Duodenal mucosa (tissue), 2 donors: Measurements from ENCODE around the gene PSMA3.

Experiments used
- H3K27ac ChIP-seq: one replicate; pipeline ENCODE4 v1.7.0; 2013; ENCODE audit warnings: low read depth, low read length
- H3K27me3 ChIP-seq, 2 donors: one replicate each; pipeline ENCODE4 v1.7.0; 2013; ENCODE audit warnings: low read length in 2 of 2, control low read depth in 1 of 2; ENCODE audit not compliant: insufficient read depth in 2 of 2, control insufficient read depth in 1 of 2
- H3K36me3 ChIP-seq, 2 donors: one replicate each; pipeline ENCODE4 v1.7.0; 2013; ENCODE audit warnings: low read length in 2 of 2, control low read depth in 1 of 2; ENCODE audit not compliant: insufficient read depth in 2 of 2, control insufficient read depth in 1 of 2
- H3K4me1 ChIP-seq, 2 donors: one replicate each; pipeline ENCODE4 v1.7.0; 2013; ENCODE audit warnings: low read length in 2 of 2, control low read depth in 1 of 2; ENCODE audit not compliant: insufficient read depth in 2 of 2, control insufficient read depth in 1 of 2
- H3K4me3 ChIP-seq, 2 donors: one replicate each; pipeline ENCODE4 v1.7.0; 2013; ENCODE audit warnings: low read length in 2 of 2, low read depth in 1 of 2
- H3K9ac ChIP-seq, 2 donors: one replicate each; pipeline ENCODE4 v1.7.0; 2013; ENCODE audit warnings: low read length in 2 of 2, low read depth in 1 of 2
- H3K9me3 ChIP-seq, 2 donors: one replicate each; pipeline ENCODE4 v1.7.0; 2013; ENCODE audit warnings: low read length in 2 of 2, control low read depth in 1 of 2; ENCODE audit not compliant: control insufficient read depth in 1 of 2

Gene PSMA3

GRCh38 chr14:58270628-58271027 lies 26.0 kb downstream of the PSMA3 start:
- Histone ChIP-seq H3K9me3 (no peaks in the 10 kb centered on the region), H3K27me3 (no peaks in the 10 kb centered on the region), H3K36me3 (peaks cover 41 to 74% of the 10 kb centered on the region in 2 donors), H3K9ac (no peak overlapping the region), H3K4me1 (peaks cover 0 to 13% of the 10 kb centered on the region in 2 donors), H3K4me3 (no peak overlapping the region), H3K27ac (no peak overlapping the region)

GRCh38 chr14:58272588-58273372 lies 28.1 kb downstream of the PSMA3 start:
- Histone ChIP-seq H3K4me3 (no peak overlapping the region), H3K36me3 (peaks cover 32 to 62% of the 10 kb centered on the region in 2 donors), H3K27ac (peak overlapping the region; percentile 23), H3K27me3 (no peaks in the 10 kb centered on the region), H3K4me1 (peaks cover 0 to 16% of the 10 kb centered on the region in 2 donors), H3K9me3 (no peaks in the 10 kb centered on the region), H3K9ac (no peak overlapping the region)

GRCh38 chr14:58274881-58275280 lies 30.2 kb downstream of the PSMA3 start:
- Histone ChIP-seq H3K27ac (no peak overlapping the region), H3K27me3 (no peaks in the 10 kb centered on the region), H3K9ac (no peak overlapping the region), H3K36me3 (peaks cover 27 to 61% of the 10 kb centered on the region in 2 donors), H3K4me1 (peaks cover 0 to 16% of the 10 kb centered on the region in 2 donors), H3K9me3 (no peaks in the 10 kb centered on the region), H3K4me3 (no peak overlapping the region)

- peaks cover 19 to 57% of the 10 kb centered on the region in 2 donors for H3K36me3 ChIP-seq
- no peaks in the 10 kb centered on the region for H3K27me3 ChIP-seq
- no peaks in the 10 kb centered on the region for H3K9me3 ChIP-seq
- peaks cover 0 to 17% of the 10 kb centered on the region in 2 donors for H3K4me1 ChIP-seq
- no peak overlapping the region for H3K4me3 ChIP-seq
- no peak overlapping the region for H3K27ac ChIP-seq
- H3K9ac ChIP-seq = no peak overlapping the region
These were observed 31.0 kb downstream of the PSMA3 start for GRCh38 chr14:58275527-58276190.

- Histone ChIP-seq H3K4me1 (peaks cover 3 to 23% of the 10 kb centered on the region in 2 donors), H3K9ac (no peak overlapping the region), H3K27ac (no peak overlapping the region), H3K36me3 (peaks cover 18 to 55% of the 10 kb centered on the region in 2 donors), H3K9me3 (no peaks in the 10 kb centered on the region), H3K4me3 (no peak overlapping the region), H3K27me3 (no peaks in the 10 kb centered on the region)
These were observed 31.6 kb downstream of the PSMA3 start for GRCh38 chr14:58276208-58276607.

GRCh38 chr14:58278177-58278576 lies 33.5 kb downstream of the PSMA3 start:
- no peak overlapping the region for H3K4me3 ChIP-seq
- no peak overlapping the region for H3K9ac ChIP-seq
- H3K4me1 ChIP-seq = peaks cover 12 to 24% of the 10 kb centered on the region in 2 donors
- H3K27me3 ChIP-seq = no peaks in the 10 kb centered on the region
- no peak overlapping the region for H3K27ac ChIP-seq
- H3K36me3 ChIP-seq = peaks cover 9 to 44% of the 10 kb centered on the region in 2 donors
- H3K9me3 ChIP-seq = no peaks in the 10 kb centered on the region

GRCh38 chr14:58280954-58281787 lies 36.5 kb downstream of the PSMA3 start:
- no peaks in the 10 kb centered on the region for H3K27me3 ChIP-seq

GRCh38 chr14:58281969-58282368 lies 37.3 kb downstream of the PSMA3 start:
- Histone ChIP-seq H3K27me3 (no peaks in the 10 kb centered on the region), H3K27ac (peak overlapping the region; percentile 58), H3K9me3 (no peaks in the 10 kb centered on the region), H3K4me3 (no peak overlapping the region), H3K9ac (peak overlapping the region in 1 of 2 donors; percentile 31), H3K4me1 (peaks cover 12 to 33% of the 10 kb centered on the region in 2 donors), H3K36me3 (peaks cover 21 to 60% of the 10 kb centered on the region in 2 donors)

More at GRCh38 chr14:58280954-58281787, 36.5 kb downstream of the PSMA3 start:
- H3K4me1 ChIP-seq = peaks cover 12 to 35% of the 10 kb centered on the region in 2 donors
- no peaks in the 10 kb centered on the region for H3K9me3 ChIP-seq
- H3K4me3 ChIP-seq = no peak overlapping the region
- H3K36me3 ChIP-seq = peaks cover 21 to 59% of the 10 kb centered on the region in 2 donors
- H3K9ac ChIP-seq = peak overlapping the region in 1 of 2 donors; percentile 31
- H3K27ac ChIP-seq = peak overlapping the region; percentile 58

GRCh38 chr14:58282925-58283593 lies 38.4 kb downstream of the PSMA3 start:
- H3K27ac ChIP-seq = no peak overlapping the region
- no peaks in the 10 kb centered on the region for H3K27me3 ChIP-seq
- no peak overlapping the region for H3K4me3 ChIP-seq
- no peak overlapping the region for H3K9ac ChIP-seq
- peaks cover 12 to 33% of the 10 kb centered on the region in 2 donors for H3K4me1 ChIP-seq
- no peaks in the 10 kb centered on the region for H3K9me3 ChIP-seq
- peaks cover 21 to 62% of the 10 kb centered on the region in 2 donors for H3K36me3 ChIP-seq
